ENCODE data around the gene TOLLIP. TPM values are rescaled to one million over a fixed set of nuclear protein-coding genes. Genes with fewer than 3 reads are reported as not detected.

Gene TOLLIP
- total RNA-seq, 1 experiment from 2014 or later: 32.3 TPM

DNA sequence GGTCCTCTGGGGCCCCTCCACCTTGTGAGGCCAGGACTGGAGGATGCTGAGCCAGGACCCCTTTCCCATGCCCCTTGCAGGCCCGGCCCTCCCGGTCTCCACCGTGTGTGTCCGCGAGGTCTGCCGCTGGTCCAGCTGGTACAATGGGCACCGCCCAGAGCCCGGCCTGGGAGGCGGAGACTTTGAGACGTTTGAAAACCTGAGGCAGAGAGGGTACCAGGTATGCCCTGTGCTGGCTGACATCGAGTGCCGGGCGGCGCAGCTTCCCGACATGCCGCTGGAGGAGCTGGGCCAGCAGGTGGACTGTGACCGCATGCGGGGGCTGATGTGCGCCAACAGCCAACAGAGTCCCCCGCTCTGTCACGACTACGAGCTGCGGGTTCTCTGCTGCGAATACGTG is 68.7 kb downstream of the TOLLIP start (continued):
- TF ChIP-seq GRHL2 (CRISPR knock-in tag; IDR thresholded peaks at IDR 0.05; ENCODE audit: insufficient replicate concordance, severe bottlenecking) (no peak), IRF2 (CRISPR knock-in tag; IDR thresholded peaks at IDR 0.05; ENCODE audit: borderline replicate concordance, low read depth) (no peak), SMAD3 (CRISPR knock-in tag; IDR thresholded peaks at IDR 0.05; ENCODE audit: borderline replicate concordance) (no peak), CDX4 (CRISPR knock-in tag; IDR thresholded peaks at IDR 0.05; ENCODE audit: borderline replicate concordance) (no peak), PRRX2 (CRISPR knock-in tag; IDR thresholded peaks at IDR 0.05) (no peak), GABPB1 (CRISPR knock-in tag; IDR thresholded peaks at IDR 0.05) (no peak), JAZF1 (CRISPR knock-in tag; IDR thresholded peaks at IDR 0.05) (no peak)
- TF ChIP-seq, protein P1, sequence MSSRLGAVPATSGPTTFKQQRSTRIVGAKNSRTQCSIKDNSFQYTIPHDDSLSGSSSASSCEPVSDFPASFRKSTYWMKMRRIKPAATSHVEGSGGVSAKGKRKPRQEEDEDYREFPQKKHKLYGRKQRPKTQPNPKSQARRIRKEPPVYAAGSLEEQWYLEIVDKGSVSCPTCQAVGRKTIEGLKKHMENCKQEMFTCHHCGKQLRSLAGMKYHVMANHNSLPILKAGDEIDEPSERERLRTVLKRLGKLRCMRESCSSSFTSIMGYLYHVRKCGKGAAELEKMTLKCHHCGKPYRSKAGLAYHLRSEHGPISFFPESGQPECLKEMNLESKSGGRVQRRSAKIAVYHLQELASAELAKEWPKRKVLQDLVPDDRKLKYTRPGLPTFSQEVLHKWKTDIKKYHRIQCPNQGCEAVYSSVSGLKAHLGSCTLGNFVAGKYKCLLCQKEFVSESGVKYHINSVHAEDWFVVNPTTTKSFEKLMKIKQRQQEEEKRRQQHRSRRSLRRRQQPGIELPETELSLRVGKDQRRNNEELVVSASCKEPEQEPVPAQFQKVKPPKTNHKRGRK (CRISPR knock-in tag; IDR thresholded peaks at IDR 0.05; ENCODE audit: borderline replicate concordance): no peak

GRCh38 chr11:1239596-1240205 is 69.7 kb downstream of the TOLLIP start:
- Mint-ChIP-seq H3K9me3 (peaks cover 15% of the 10 kb centered on the region), H3K27ac (no peak overlapping the region), H3K4me1 (no peaks in the 10 kb centered on the region), H3K4me3 (no peak overlapping the region), H3K27me3 (ENCODE audit: low read depth) (0 out of 2 replicates have a peak, but pooled peaks cover 4% of the 10 kb centered on the region), H3K36me3 (peaks cover 10% of the 10 kb centered on the region)
- DNase-seq (ENCODE audit: low spot score) (no peak), ATAC-seq (no peak)
- POLR2A ChIA-PET: no interaction called here
- CTCF ChIA-PET: no interaction called here
- TF ChIP-seq RELA (CRISPR knock-in tag; IDR thresholded peaks at IDR 0.05; ENCODE audit: borderline replicate concordance): no peak
- no peak for TF ChIP-seq ESRRA (CRISPR knock-in tag; IDR thresholded peaks at IDR 0.05; ENCODE audit: borderline replicate concordance)
- TF ChIP-seq, protein P2, sequence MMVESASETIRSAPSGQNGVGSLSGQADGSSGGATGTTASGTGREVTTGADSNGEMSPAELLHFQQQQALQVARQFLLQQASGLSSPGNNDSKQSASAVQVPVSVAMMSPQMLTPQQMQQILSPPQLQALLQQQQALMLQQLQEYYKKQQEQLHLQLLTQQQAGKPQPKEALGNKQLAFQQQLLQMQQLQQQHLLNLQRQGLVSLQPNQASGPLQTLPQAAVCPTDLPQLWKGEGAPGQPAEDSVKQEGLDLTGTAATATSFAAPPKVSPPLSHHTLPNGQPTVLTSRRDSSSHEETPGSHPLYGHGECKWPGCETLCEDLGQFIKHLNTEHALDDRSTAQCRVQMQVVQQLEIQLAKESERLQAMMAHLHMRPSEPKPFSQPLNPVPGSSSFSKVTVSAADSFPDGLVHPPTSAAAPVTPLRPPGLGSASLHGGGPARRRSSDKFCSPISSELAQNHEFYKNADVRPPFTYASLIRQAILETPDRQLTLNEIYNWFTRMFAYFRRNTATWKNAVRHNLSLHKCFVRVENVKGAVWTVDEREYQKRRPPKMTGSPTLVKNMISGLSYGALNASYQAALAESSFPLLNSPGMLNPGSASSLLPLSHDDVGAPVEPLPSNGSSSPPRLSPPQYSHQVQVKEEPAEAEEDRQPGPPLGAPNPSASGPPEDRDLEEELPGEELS (CRISPR knock-in tag; IDR thresholded peaks at IDR 0.05): no peak
- TF ChIP-seq TEAD4 (CRISPR knock-in tag; IDR thresholded peaks at IDR 0.05): no peak
- TF ChIP-seq NFE2L1 (CRISPR knock-in tag; IDR thresholded peaks at IDR 0.05): no peak
- no peak for TF ChIP-seq ZNF425 (CRISPR knock-in tag; conservative IDR thresholded peaks at IDR 0.05)
- no peak for TF ChIP-seq IRF2 (CRISPR knock-in tag; IDR thresholded peaks at IDR 0.05; ENCODE audit: borderline replicate concordance, low read depth)
- TF ChIP-seq ZBTB21 (CRISPR knock-in tag; IDR thresholded peaks at IDR 0.05; ENCODE audit: borderline replicate concordance): no peak
- no peak for TF ChIP-seq ATF1 (CRISPR knock-in tag; IDR thresholded peaks at IDR 0.05)
- TF ChIP-seq CREM (CRISPR knock-in tag; IDR thresholded peaks at IDR 0.05): no peak
- no peak for TF ChIP-seq HMGA2 (CRISPR knock-in tag; IDR thresholded peaks at IDR 0.05)
- TF ChIP-seq, protein P3, sequence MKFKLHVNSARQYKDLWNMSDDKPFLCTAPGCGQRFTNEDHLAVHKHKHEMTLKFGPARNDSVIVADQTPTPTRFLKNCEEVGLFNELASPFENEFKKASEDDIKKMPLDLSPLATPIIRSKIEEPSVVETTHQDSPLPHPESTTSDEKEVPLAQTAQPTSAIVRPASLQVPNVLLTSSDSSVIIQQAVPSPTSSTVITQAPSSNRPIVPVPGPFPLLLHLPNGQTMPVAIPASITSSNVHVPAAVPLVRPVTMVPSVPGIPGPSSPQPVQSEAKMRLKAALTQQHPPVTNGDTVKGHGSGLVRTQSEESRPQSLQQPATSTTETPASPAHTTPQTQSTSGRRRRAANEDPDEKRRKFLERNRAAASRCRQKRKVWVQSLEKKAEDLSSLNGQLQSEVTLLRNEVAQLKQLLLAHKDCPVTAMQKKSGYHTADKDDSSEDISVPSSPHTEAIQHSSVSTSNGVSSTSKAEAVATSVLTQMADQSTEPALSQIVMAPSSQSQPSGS (CRISPR knock-in tag; IDR thresholded peaks at IDR 0.05; ENCODE audit: borderline replicate concordance, low read depth): no peak
- TF ChIP-seq, protein P4, sequence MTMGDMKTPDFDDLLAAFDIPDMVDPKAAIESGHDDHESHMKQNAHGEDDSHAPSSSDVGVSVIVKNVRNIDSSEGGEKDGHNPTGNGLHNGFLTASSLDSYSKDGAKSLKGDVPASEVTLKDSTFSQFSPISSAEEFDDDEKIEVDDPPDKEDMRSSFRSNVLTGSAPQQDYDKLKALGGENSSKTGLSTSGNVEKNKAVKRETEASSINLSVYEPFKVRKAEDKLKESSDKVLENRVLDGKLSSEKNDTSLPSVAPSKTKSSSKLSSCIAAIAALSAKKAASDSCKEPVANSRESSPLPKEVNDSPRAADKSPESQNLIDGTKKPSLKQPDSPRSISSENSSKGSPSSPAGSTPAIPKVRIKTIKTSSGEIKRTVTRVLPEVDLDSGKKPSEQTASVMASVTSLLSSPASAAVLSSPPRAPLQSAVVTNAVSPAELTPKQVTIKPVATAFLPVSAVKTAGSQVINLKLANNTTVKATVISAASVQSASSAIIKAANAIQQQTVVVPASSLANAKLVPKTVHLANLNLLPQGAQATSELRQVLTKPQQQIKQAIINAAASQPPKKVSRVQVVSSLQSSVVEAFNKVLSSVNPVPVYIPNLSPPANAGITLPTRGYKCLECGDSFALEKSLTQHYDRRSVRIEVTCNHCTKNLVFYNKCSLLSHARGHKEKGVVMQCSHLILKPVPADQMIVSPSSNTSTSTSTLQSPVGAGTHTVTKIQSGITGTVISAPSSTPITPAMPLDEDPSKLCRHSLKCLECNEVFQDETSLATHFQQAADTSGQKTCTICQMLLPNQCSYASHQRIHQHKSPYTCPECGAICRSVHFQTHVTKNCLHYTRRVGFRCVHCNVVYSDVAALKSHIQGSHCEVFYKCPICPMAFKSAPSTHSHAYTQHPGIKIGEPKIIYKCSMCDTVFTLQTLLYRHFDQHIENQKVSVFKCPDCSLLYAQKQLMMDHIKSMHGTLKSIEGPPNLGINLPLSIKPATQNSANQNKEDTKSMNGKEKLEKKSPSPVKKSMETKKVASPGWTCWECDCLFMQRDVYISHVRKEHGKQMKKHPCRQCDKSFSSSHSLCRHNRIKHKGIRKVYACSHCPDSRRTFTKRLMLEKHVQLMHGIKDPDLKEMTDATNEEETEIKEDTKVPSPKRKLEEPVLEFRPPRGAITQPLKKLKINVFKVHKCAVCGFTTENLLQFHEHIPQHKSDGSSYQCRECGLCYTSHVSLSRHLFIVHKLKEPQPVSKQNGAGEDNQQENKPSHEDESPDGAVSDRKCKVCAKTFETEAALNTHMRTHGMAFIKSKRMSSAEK (CRISPR knock-in tag; IDR thresholded peaks at IDR 0.05; ENCODE audit: borderline replicate concordance): no peak
- no peak for TF ChIP-seq ZNF219 (CRISPR knock-in tag; IDR thresholded peaks at IDR 0.05; ENCODE audit: borderline replicate concordance)

Measured in WTC11 (cell line).